NCI-H774 (cell line): ENCODE results near the gene NRM.
"Not testable (repeated sequence)": the region's sequence is repeated elsewhere in the genome, so short reads cannot be mapped to it uniquely, and the experiment has no call there.

ENCODE experiments used
- DNase-seq: peaks from one replicate; lab custom pipeline; 2025; lab: John Stamatoyannopoulos, UW

Gene NRM

GRCh38 chr6:30666300-30666699, 24.5 kb downstream of the NRM start:
- not testable (repeated sequence) for DNase-seq

GRCh38 chr6:30664994-30665767, 25.6 kb downstream of the NRM start:
- DNase-seq: no peak

GRCh38 chr6:30657922-30658321, 32.9 kb downstream of the NRM start:
- DNase-seq: not testable (repeated sequence)

- no peak for DNase-seq
These were observed 33.3 kb downstream of the NRM start for GRCh38 chr6:30657454-30657853.

GRCh38 chr6:30656513-30656912, 34.3 kb downstream of the NRM start:
- no peak for DNase-seq

- DNase-seq: no peak
These were observed 35.1 kb downstream of the NRM start for GRCh38 chr6:30655743-30656094.

GRCh38 chr6:30654798-30655742, 35.7 kb downstream of the NRM start:
- no peak for DNase-seq

GRCh38 chr6:30651143-30651542, 39.6 kb downstream of the NRM start:
- no peak for DNase-seq

GRCh38 chr6:30647242-30648116, 43.3 kb downstream of the NRM start:
- peak; percentile 55 for DNase-seq

GRCh38 chr6:30646450-30647241, 44.1 kb downstream of the NRM start, which contains the start of gene C6orf136:
C6orf136 (plus strand) TSS chr6:30647133; CDS start chr6:30647232, 99 bp downstream.
- DNase-seq: peak; percentile 92

GRCh38 chr6:30645989-30646388, 44.8 kb downstream of the NRM start:
- no peak for DNase-seq

GRCh38 chr6:30644769-30645168, 46.0 kb downstream of the NRM start:
- no peak for DNase-seq

GRCh38 chr6:30643656-30644055, 47.1 kb downstream of the NRM start:
- no peak for DNase-seq

- DNase-seq: no peak
These were observed 49.7 kb downstream of the NRM start for GRCh38 chr6:30641048-30641447.

- no peak for DNase-seq
These were observed 50.3 kb downstream of the NRM start for GRCh38 chr6:30640481-30640880.
